CD4-positive, alpha-beta T cell (primary cell): ENCODE measurements around the gene LBHD2. TPM values are rescaled to one million over a fixed set of nuclear protein-coding genes. Genes with fewer than 3 reads are reported as not detected.
"Not testable (repeated sequence)": the region's sequence is repeated elsewhere in the genome, so short reads cannot be mapped to it uniquely, and the experiment has no call there.

ENCODE experiments used
- ATAC-seq: fragments of 200-7000 bp; cut with Tn5 transposase; one replicate; pipeline ENCODE4 v1.10.0; 2022; ENCODE audit warnings: mild to moderate bottlenecking; ENCODE audit not compliant: poor library complexity
- CTCF ChIA-PET: fragments of 350-600 bp; sonication (Branson Sonifier 250); formaldehyde crosslinking; loops from one replicate; lab custom pipeline; 2021; ENCODE audit warnings: antibody characterized with exemption, inconsistent platforms; lab: Charles Lee
- POLR2A ChIA-PET: fragments of 350-600 bp; sonication (Branson Sonifier 250); formaldehyde crosslinking; loops from one replicate; lab custom pipeline; 2021; ENCODE audit warnings: antibody characterized with exemption, inconsistent platforms; lab: Charles Lee
- DNase-seq, 14 experiments: peaks; one replicate each; pipeline ENCODE4 v3.0.0-alpha.2; 2013 to 2020; ENCODE audit warnings: mixed read lengths in 2 of 14
- H3K27ac ChIP-seq, 2 donors: one replicate each; pipeline versions ENCODE4 v1.5.1 to v1.7.0; 2013; ENCODE audit warnings: low read length in 2 of 2, low read depth in 1 of 2, mild to moderate bottlenecking in 1 of 2
- H3K27me3 ChIP-seq, 2 experiments: 1 replicate in 1 of 2; 2 replicates in 1 of 2; pipeline versions ENCODE4 v1.6.1 to v1.7.0; 2013; ENCODE audit warnings: low read length in 2 of 2, control low read depth in 1 of 2, mild to moderate bottlenecking in 1 of 2, moderate library complexity in 1 of 2; ENCODE audit not compliant: insufficient read depth in 2 of 2, control insufficient read depth in 1 of 2
- H3K36me3 ChIP-seq: one replicate; pipeline ENCODE4 v1.6.1; 2013; ENCODE audit warnings: low read length, control low read depth; ENCODE audit not compliant: insufficient read depth
- H3K4me1 ChIP-seq: one replicate; pipeline ENCODE4 v1.6.1; 2013; ENCODE audit warnings: low read length, control low read depth; ENCODE audit not compliant: insufficient read depth
- H3K4me3 ChIP-seq: one replicate; pipeline ENCODE4 v1.5.1; 2013; ENCODE audit warnings: mild to moderate bottlenecking, low read length, moderate library complexity
- H3K9me3 ChIP-seq, 2 experiments: 1 replicate in 1 of 2; 2 replicates in 1 of 2; pipeline versions ENCODE4 v1.6.1 to v1.7.0; 2013; ENCODE audit warnings: low read length in 2 of 2, mild to moderate bottlenecking in 2 of 2, control low read depth in 1 of 2, moderate library complexity in 1 of 2; ENCODE audit not compliant: control insufficient read depth in 1 of 2, insufficient read depth in 1 of 2
- H3K27ac Mint-ChIP-seq: one replicate; pipeline ENCODE4 v1.8.0; 2020; ENCODE audit warnings: mixed read lengths
- H3K27me3 Mint-ChIP-seq: one replicate; pipeline ENCODE4 v1.8.0; 2021; ENCODE audit warnings: mixed read lengths
- H3K36me3 Mint-ChIP-seq: one replicate; pipeline ENCODE4 v1.8.0; 2021; ENCODE audit warnings: low read depth, mixed read lengths
- H3K4me1 Mint-ChIP-seq: one replicate; pipeline ENCODE4 v1.8.0; 2021; ENCODE audit warnings: low read depth, mixed read lengths
- H3K4me3 Mint-ChIP-seq: one replicate; pipeline ENCODE4 v1.8.0; 2020; ENCODE audit warnings: mild to moderate bottlenecking, mixed read lengths
- H3K9me3 Mint-ChIP-seq: one replicate; pipeline ENCODE4 v1.8.0; 2020; ENCODE audit warnings: mixed read lengths
- CTCF ChIP-seq: fragments of 200-600 bp; IDR thresholded peaks from one replicate; pipeline ENCODE4 v1.8.0; 2022; ENCODE audit warnings: antibody characterized with exemption, mild to moderate bottlenecking
- intact Hi-C, 2 experiments: fragments of 100-400 bp; cut with DNase I in 1 of 2; cut with micrococcal nuclease in 1 of 2; formaldehyde crosslinking; loops; one replicate each; pipeline versions ENCODE4 v1.15.1 to v1.9.0; 2023 to 2025; cut with DNase I, micrococcal nuclease
- total RNA-seq, 174 experiments: library from RNA in 2 of 174; stranded (reverse) in 2 of 174; gene quantifications; one replicate each; pipeline ENCODE4 v1.2.3 and lab custom pipeline; 2021 to 2026

The LBHD2 gene
- total RNA-seq, 2 experiments from 2014 or later = not detected

GRCh38 chr14:103115845-103116572 is 32.0 kb downstream of the LBHD2 start:
- H3K27ac Mint-ChIP-seq = no peak overlapping the region

GRCh38 chr14:103116636-103117035 is 32.6 kb downstream of the LBHD2 start:
- Histone ChIP-seq H3K4me1 (peaks cover 17% of the 10 kb centered on the region), H3K27ac (no peak overlapping the region), H3K36me3 (no peaks in the 10 kb centered on the region), H3K9me3 (no peaks in the 10 kb centered on the region), H3K27me3 (peaks cover 4 to 15% of the 10 kb centered on the region in 2 experiments), H3K4me3 (no peak overlapping the region)
- Mint-ChIP-seq H3K27ac (no peak overlapping the region), H3K27me3 (peaks cover 19% of the 10 kb centered on the region), H3K36me3 (no peaks in the 10 kb centered on the region), H3K9me3 (no peaks in the 10 kb centered on the region), H3K4me3 (no peak overlapping the region), H3K4me1 (peaks cover 8% of the 10 kb centered on the region)
- intact Hi-C loops = no loop called here
- TF ChIP-seq CTCF = no peak
- ATAC-seq = no peak
- DNase-seq = no peak
- ChIA-PET CTCF (interaction anchor here (4.0 kb wide), 1 partner anchor 12 kb away, joined by 15 read pairs; no protein-coding TSS in a partner anchor), POLR2A (no interaction called here)

More at GRCh38 chr14:103115845-103116572, 32.0 kb downstream of the LBHD2 start:
- Histone ChIP-seq H3K4me1 (peaks cover 14% of the 10 kb centered on the region), H3K36me3 (no peaks in the 10 kb centered on the region), H3K27me3 (peaks cover 3 to 11% of the 10 kb centered on the region in 2 experiments), H3K27ac (no peak overlapping the region), H3K4me3 (no peak overlapping the region), H3K9me3 (no peaks in the 10 kb centered on the region)
- CTCF ChIA-PET = interaction anchor here (4.0 kb wide), 1 partner anchor 11 kb away, joined by 15 read pairs; no protein-coding TSS in a partner anchor
- intact Hi-C loops = no loop called here
- Mint-ChIP-seq H3K9me3 (no peaks in the 10 kb centered on the region), H3K4me3 (no peak overlapping the region), H3K4me1 (peaks cover 8% of the 10 kb centered on the region), H3K36me3 (no peaks in the 10 kb centered on the region), H3K27me3 (peaks cover 15% of the 10 kb centered on the region)
- POLR2A ChIA-PET = no interaction called here
- DNase-seq (no peak), ATAC-seq (no peak)
- TF ChIP-seq CTCF = no peak

- CTCF ChIA-PET = interaction anchor here (4.0 kb wide), 1 partner anchor 12 kb away, joined by 15 read pairs; no protein-coding TSS in a partner anchor
- intact Hi-C loops, H3K4me3 Mint-ChIP-seq: not testable (repeated sequence)
Observed at GRCh38 chr14:103117499-103117898, 33.5 kb downstream of the LBHD2 start.

More at GRCh38 chr14:103117499-103117898, 33.5 kb downstream of the LBHD2 start:
- ATAC-seq, H3K27ac ChIP-seq, H3K4me1 Mint-ChIP-seq, H3K9me3 Mint-ChIP-seq, H3K36me3 ChIP-seq, H3K27ac Mint-ChIP-seq, H3K36me3 Mint-ChIP-seq, H3K9me3 ChIP-seq, POLR2A ChIA-PET, DNase-seq, H3K4me3 ChIP-seq: not testable (repeated sequence)
- Histone ChIP-seq H3K27me3 (peaks cover 10 to 22% of the 10 kb centered on the region in 2 experiments), H3K4me1 (peaks cover 24% of the 10 kb centered on the region)
- peaks cover 19% of the 10 kb centered on the region for H3K27me3 Mint-ChIP-seq
